Measurements from ENCODE around the gene WWOX.
"Not testable (repeated sequence)": the region's sequence is repeated elsewhere in the genome, so short reads cannot be mapped to it uniquely, and the experiment has no call there.

The WWOX gene

GRCh38 chr16:78690510-78690909 is 591.1 kb downstream of the WWOX start:
- POLR2A ChIA-PET, result no interaction called here

GRCh38 chr16:78691746-78692145 is 592.3 kb downstream of the WWOX start:
- DNase-seq (ENCODE audit: low read depth, low spot score); H3K4me3 ChIP-seq (ENCODE audit: low read depth, low read length); POLR2A ChIA-PET; CTCF ChIA-PET: not testable (repeated sequence)

More at GRCh38 chr16:78690510-78690909, 591.1 kb downstream of the WWOX start:
- H3K4me3 ChIP-seq (ENCODE audit: low read depth, low read length), result no peak overlapping the region
- DNase-seq (ENCODE audit: low read depth, low spot score), result no peak
- CTCF ChIA-PET, result no interaction called here
- TF ChIP-seq CTCF (IDR thresholded peaks at IDR 0.05; ENCODE audit: insufficient read depth, low read length, missing control alignments), result no peak

DNA sequence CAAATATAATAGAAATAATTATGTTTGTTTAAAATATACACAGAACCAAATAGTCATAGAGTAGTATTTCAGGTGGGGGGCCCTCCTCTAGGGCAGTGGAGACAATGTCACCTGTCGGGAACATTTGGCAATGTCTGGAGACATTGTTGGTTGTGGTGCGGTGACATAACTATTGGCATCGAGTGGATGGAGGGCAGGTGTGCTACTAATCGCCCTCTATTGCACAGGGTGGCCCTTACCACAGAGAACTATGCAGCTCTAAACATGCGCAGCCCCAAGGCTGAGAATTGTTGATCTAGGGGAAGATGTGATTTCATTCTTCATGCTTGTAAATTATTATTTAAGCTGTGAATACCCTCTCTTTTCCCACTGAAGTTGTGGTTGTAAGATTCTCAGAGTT is 594.0 kb downstream of the WWOX start:
- ChIA-PET CTCF (no interaction called here), POLR2A (no interaction called here)
- TF ChIP-seq CTCF (IDR thresholded peaks at IDR 0.05; ENCODE audit: insufficient read depth, low read length, missing control alignments), result no peak
- H3K4me3 ChIP-seq (ENCODE audit: low read depth, low read length), result no peak overlapping the region
- no peak for DNase-seq (ENCODE audit: low read depth, low spot score)

- DNase-seq (ENCODE audit: low read depth, low spot score), result no peak
- ChIA-PET CTCF (no interaction called here), POLR2A (no interaction called here)
- no peak for TF ChIP-seq CTCF (IDR thresholded peaks at IDR 0.05; ENCODE audit: insufficient read depth, low read length, missing control alignments)
- H3K4me3 ChIP-seq (ENCODE audit: low read depth, low read length), result no peak overlapping the region
These were observed 595.0 kb downstream of the WWOX start for GRCh38 chr16:78694414-78694813.

DNA sequence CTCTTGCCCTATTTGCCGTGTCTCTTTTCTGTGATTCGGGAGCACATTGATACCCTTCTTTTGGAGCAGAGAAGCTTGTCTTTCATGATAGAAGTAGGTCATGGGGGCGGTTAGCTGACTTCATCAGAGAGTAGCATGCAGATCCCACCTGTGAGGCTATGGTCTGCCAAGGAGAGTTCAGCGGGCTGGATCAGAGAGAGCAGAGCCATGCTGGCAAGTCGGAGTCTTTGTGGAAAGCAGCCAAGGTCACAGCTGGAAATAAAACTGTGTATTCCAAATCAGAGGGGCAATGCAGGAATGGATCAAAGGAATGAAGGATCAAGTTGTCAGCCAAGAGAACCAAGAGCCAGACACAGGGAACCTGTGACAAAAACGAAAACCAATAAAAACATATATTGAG is 595.9 kb downstream of the WWOX start:
- no peak for TF ChIP-seq CTCF (IDR thresholded peaks at IDR 0.05; ENCODE audit: insufficient read depth, low read length, missing control alignments)
- no peak overlapping the region for H3K4me3 ChIP-seq (ENCODE audit: low read depth, low read length)
- ChIA-PET CTCF (no interaction called here), POLR2A (no interaction called here)
- no peak for DNase-seq (ENCODE audit: low read depth, low spot score)

DNA sequence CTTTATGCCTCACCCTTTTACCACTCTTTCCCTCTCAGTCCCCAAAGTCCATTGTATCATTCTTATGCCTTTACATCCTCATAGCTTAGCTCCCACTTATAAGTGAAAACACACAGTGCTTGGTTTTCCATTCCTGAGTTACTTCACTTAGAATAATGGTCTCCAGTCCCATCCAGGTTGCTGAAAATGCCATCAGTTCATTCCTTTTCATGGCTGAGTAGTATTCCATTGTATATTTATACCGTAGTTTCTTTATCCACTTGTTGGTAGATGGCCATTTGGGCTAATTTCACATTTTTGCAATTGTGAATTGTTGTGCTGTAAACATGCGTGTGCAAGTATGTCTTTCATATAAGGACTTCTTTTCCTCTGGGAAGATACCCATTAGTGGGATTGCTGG is 597.3 kb downstream of the WWOX start:
- no peak for DNase-seq (ENCODE audit: low read depth, low spot score)
- ChIA-PET POLR2A (no interaction called here), CTCF (no interaction called here)
- no peak for TF ChIP-seq CTCF (IDR thresholded peaks at IDR 0.05; ENCODE audit: insufficient read depth, low read length, missing control alignments)
- H3K4me3 ChIP-seq (ENCODE audit: low read depth, low read length), result no peak overlapping the region

GRCh38 chr16:78697426-78697825 is 598.0 kb downstream of the WWOX start:
- ChIA-PET CTCF (no interaction called here), POLR2A (no interaction called here)
- DNase-seq (ENCODE audit: low read depth, low spot score), result no peak
- no peak for TF ChIP-seq CTCF (IDR thresholded peaks at IDR 0.05; ENCODE audit: insufficient read depth, low read length, missing control alignments)
- H3K4me3 ChIP-seq (ENCODE audit: low read depth, low read length), result no peak overlapping the region

All from AG04449 (cell line).